Measurements from ENCODE around the gene KIF20A.
"Not testable (repeated sequence)": the region's sequence is repeated elsewhere in the genome, so short reads cannot be mapped to it uniquely, and the experiment has no call there.

- TF ChIP-seq EZH2 (IDR thresholded peaks at IDR 0.05; ENCODE audit: borderline replicate concordance, low read length); CTCF (conservative IDR thresholded peaks at IDR 0.05 in 1 of 2, IDR thresholded peaks at IDR 0.05 in 1 of 2; ENCODE audit: extremely low read depth in 1 of 2, insufficient read depth in 1 of 2, low read depth in 1 of 2, low read length in 2 of 2): not testable (repeated sequence)
Measured at GRCh38 chr5:138193859-138194258, 14.9 kb downstream of the KIF20A start.
